B cell (primary cell): ENCODE measurements around the gene NUMA1. TPM values are rescaled to one million over a fixed set of nuclear protein-coding genes. Genes with fewer than 3 reads are reported as not detected.
A peak's percentile ranks its signal among the peaks of the same experiment; 100 is the strongest.

Source experiments
- ATAC-seq: fragments of 200-7000 bp; cut with Tn5 transposase; one replicate; pipeline ENCODE4 v1.10.0; 2021; ENCODE audit warnings: low read depth, mild to moderate bottlenecking, moderate number of reproducible peaks, moderate library complexity
- CTCF ChIA-PET: fragments of 350-600 bp; sonication (Branson Sonifier 250); formaldehyde crosslinking; loops from one replicate; lab custom pipeline; 2021; ENCODE audit warnings: antibody characterized with exemption, inconsistent platforms; lab: Charles Lee
- POLR2A ChIA-PET: fragments of 350-600 bp; sonication (Branson Sonifier 250); formaldehyde crosslinking; loops from one replicate; lab custom pipeline; 2021; ENCODE audit warnings: antibody characterized with exemption; lab: Charles Lee
- DNase-seq: peaks from one replicate; pipeline ENCODE4 v3.0.0; 2013
- H2AFZ ChIP-seq: 2 replicates; pipeline ENCODE4 v1.6.1; 2012; ENCODE audit warnings: mild to moderate bottlenecking, low read depth, low read length; ENCODE audit not compliant: insufficient read depth, poor library complexity, severe bottlenecking
- H3K27ac ChIP-seq, 2 donors: 1 replicate in 1 of 2; 2 replicates in 1 of 2; pipeline ENCODE4 v1.5.1; 2012 to 2013; ENCODE audit warnings: low read length in 2 of 2, mild to moderate bottlenecking in 2 of 2, moderate library complexity in 1 of 2
- H3K27me3 ChIP-seq, 4 experiments: fragments of 200-600 bp in 1 of 4; sonication (generic) in 1 of 4; replicated peaks in 1 of 4; 1 replicate in 2 of 4; 2 replicates in 2 of 4; pipeline versions ENCODE4 v1.6.1 to v1.7.0; 2013 to 2016; ENCODE audit warnings: low read length in 3 of 4, mild to moderate bottlenecking in 2 of 4, mixed read lengths in 1 of 4, moderate library complexity in 1 of 4; ENCODE audit not compliant: insufficient read depth in 4 of 4, control insufficient read depth in 3 of 4; ENCODE audit errors: control extremely low read depth in 1 of 4
- H3K36me3 ChIP-seq, 2 experiments: replicated peaks in 1 of 2; 1 replicate in 1 of 2; 2 replicates in 1 of 2; pipeline versions ENCODE4 v1.6.1 to v1.7.1; 2013; ENCODE audit warnings: low read length in 1 of 2; ENCODE audit not compliant: insufficient read depth in 2 of 2, control insufficient read depth in 1 of 2; ENCODE audit errors: control extremely low read depth in 1 of 2, extremely low read depth in 1 of 2
- H3K4me1 ChIP-seq, 2 donors: fragments of 200-600 bp in 1 of 2; sonication (generic) in 1 of 2; 1 replicate in 1 of 2; 2 replicates in 1 of 2; pipeline versions ENCODE4 v1.5.1 to v1.6.1; 2013 to 2017; ENCODE audit warnings: low read length in 2 of 2; ENCODE audit not compliant: control insufficient read depth in 2 of 2, insufficient read depth in 2 of 2
- H3K4me2 ChIP-seq: replicated peaks from 2 replicates; pipeline ENCODE3; 2012; ENCODE audit warnings: mild to moderate bottlenecking, low read depth, low read length; ENCODE audit not compliant: poor library complexity, severe bottlenecking
- H3K4me3 ChIP-seq, 5 experiments: fragments of 200-600 bp in 1 of 5; sonication (generic) in 1 of 5; 1 replicate in 3 of 5; 2 replicates in 2 of 5; pipeline versions ENCODE4 v1.5.1 to v1.7.0; 2011 to 2016; ENCODE audit warnings: low read length in 4 of 5, mild to moderate bottlenecking in 4 of 5, low read depth in 2 of 5, control low read depth in 1 of 5, moderate library complexity in 1 of 5; ENCODE audit not compliant: insufficient read depth in 1 of 5; ENCODE audit errors: control extremely low read depth in 1 of 5, extremely low read depth in 1 of 5
- H3K79me2 ChIP-seq: fragments of 200-600 bp; sonication (generic); one replicate; pipeline ENCODE4 v1.6.0; 2016; ENCODE audit warnings: low read length; ENCODE audit not compliant: control insufficient read depth, insufficient read depth
- H3K9ac ChIP-seq: fragments of 200-600 bp; sonication (generic); 2 replicates; pipeline ENCODE4 v1.6.1; 2017; ENCODE audit warnings: mild to moderate bottlenecking, low read length, moderate library complexity
- H3K9me3 ChIP-seq, 3 donors: one replicate each; pipeline versions ENCODE4 v1.6.1 to v1.7.1; 2013; ENCODE audit warnings: low read length in 2 of 3; ENCODE audit not compliant: control insufficient read depth in 2 of 3, insufficient read depth in 1 of 3; ENCODE audit errors: control extremely low read depth in 1 of 3
- H4K20me1 ChIP-seq: 2 replicates; pipeline ENCODE4 v1.6.0; 2012; ENCODE audit warnings: mild to moderate bottlenecking, low read length; ENCODE audit not compliant: insufficient read depth, control insufficient read depth, poor library complexity, severe bottlenecking
- H3K27ac Mint-ChIP-seq: one replicate; pipeline ENCODE4 v1.8.0; 2021; ENCODE audit warnings: mixed read lengths
- H3K27me3 Mint-ChIP-seq: one replicate; pipeline ENCODE4 v1.8.0; 2021; ENCODE audit warnings: mixed read lengths
- H3K4me1 Mint-ChIP-seq: one replicate; pipeline ENCODE4 v1.8.0; 2021; ENCODE audit warnings: mixed read lengths
- H3K4me3 Mint-ChIP-seq: one replicate; pipeline ENCODE4 v1.8.0; 2021; ENCODE audit warnings: mixed read lengths
- H3K9me3 Mint-ChIP-seq: one replicate; pipeline ENCODE4 v1.8.0; 2022; ENCODE audit warnings: mixed read lengths; ENCODE audit not compliant: insufficient read depth
- CTCF ChIP-seq: fragments of 200-600 bp; IDR thresholded peaks from one replicate; pipeline ENCODE4 v1.8.0; 2022; ENCODE audit warnings: antibody characterized with exemption, mild to moderate bottlenecking
- EZH2 ChIP-seq: IDR thresholded peaks from 2 replicates; pipeline ENCODE4 v1.6.1; 2012; ENCODE audit warnings: borderline replicate concordance, low read depth, mild to moderate bottlenecking, moderate library complexity, low read length; ENCODE audit not compliant: insufficient read depth, poor library complexity, severe bottlenecking
- WGBS: methylation state at CpG from one replicate; pipeline ENCODE4 v1.1.5; 2013; ENCODE audit warnings: missing lambda C conversion rate; ENCODE audit not compliant: insufficient coverage; 5-methylcytosine and 5-hydroxymethylcytosine counted together
- intact Hi-C: fragments of 100-400 bp; cut with micrococcal nuclease; formaldehyde crosslinking; loops from one replicate; pipeline ENCODE4 v1.10.0; 2022
- polyA plus RNA-seq: library from polyadenylated mRNA; depleted of rRNA; stranded (reverse); fragments of >200 nt; gene quantifications from 2 replicates; pipeline ENCODE4 v1.2.3, GENCODE V29; 2012
- total RNA-seq, 2 donors: library from RNA; stranded (reverse); fragments of 120-200 nt in 1 of 2; gene quantifications; 1 replicate in 1 of 2; 2 replicates in 1 of 2; pipeline versions ENCODE4 v1.2.3 to v1.2.4, GENCODE V29; 2013 to 2022

Gene NUMA1
- total and polyA plus RNA-seq, 2 donors (not counting 1 experiment from before 2014, with no cell fraction given), result 186 to 300 TPM

- intact Hi-C loops, result no loop called here
- Histone ChIP-seq H3K27me3 (no peaks in the 10 kb centered on the region), H3K79me2 (peaks cover 31% of the 10 kb centered on the region), H2AFZ (no peak overlapping the region), H3K4me3 (no peak overlapping the region), H3K27ac (no peak overlapping the region), H3K9ac (no peak overlapping the region), H4K20me1 (peaks cover 72% of the 10 kb centered on the region), H3K9me3 (no peaks in the 10 kb centered on the region), H3K4me1 (no peaks in the 10 kb centered on the region), H3K36me3 (peaks cover 3 to 99% of the 10 kb centered on the region in 2 experiments), H3K4me2 (no peak overlapping the region)
- Mint-ChIP-seq H3K4me3 (no peak overlapping the region), H3K27me3 (no peaks in the 10 kb centered on the region), H3K9me3 (no peaks in the 10 kb centered on the region), H3K4me1 (no peaks in the 10 kb centered on the region), H3K27ac (no peak overlapping the region)
- DNase-seq, result no peak
- POLR2A ChIA-PET, result no interaction called here
- TF ChIP-seq EZH2 (no peak), CTCF (no peak)
- WGBS, result 98% methylated on average over 9 of the region's 9 CpGs
- CTCF ChIA-PET, result interaction anchor here (1.0 to 6.2 kb wide), 3 partner anchors 41 to 126 kb away, joined by 3 to 77 read pairs (median 4); no protein-coding TSS in a partner anchor
- ATAC-seq, result no peak
Observed at GRCh38 chr11:72018171-72018570, 62.2 kb downstream of the NUMA1 start.

- Histone ChIP-seq H3K4me2 (no peak overlapping the region), H4K20me1 (peaks cover 90% of the 10 kb centered on the region), H3K4me1 (no peaks in the 10 kb centered on the region), H3K27ac (no peak overlapping the region), H3K79me2 (peaks cover 25% of the 10 kb centered on the region), H3K4me3 (no peak overlapping the region), H3K9me3 (no peaks in the 10 kb centered on the region), H3K9ac (no peak overlapping the region), H3K36me3 (peaks cover 4 to 100% of the 10 kb centered on the region in 2 experiments), H3K27me3 (no peaks in the 10 kb centered on the region), H2AFZ (no peak overlapping the region)
- Mint-ChIP-seq H3K4me3 (no peak overlapping the region), H3K4me1 (no peaks in the 10 kb centered on the region), H3K9me3 (no peaks in the 10 kb centered on the region), H3K27ac (peak overlapping the region; percentile 46), H3K27me3 (no peaks in the 10 kb centered on the region)
- DNase-seq, result peak; percentile 44
- ChIA-PET POLR2A (interaction anchor here (1.1 kb wide), 1 partner anchor 87 kb away, joined by 4 read pairs; the partner anchor contains the start of genes RNF121 and XNDC1N), CTCF (interaction anchor here (0.8 to 6.2 kb wide), 15 partner anchors 10 to 400 kb away, joined by 3 to 77 read pairs (median 4); partner anchors contain the start of gene RNF121)
- 98% methylated on average over 10 of the region's 10 CpGs for WGBS
- ATAC-seq, result no peak
- intact Hi-C loops, result no loop called here
- no peak for TF ChIP-seq EZH2
- peak; percentile 29 for TF ChIP-seq CTCF
Observed at GRCh38 chr11:72015511-72016061, 64.8 kb downstream of the NUMA1 start.
